Ramos (cell line): ENCODE measurements around the gene ITCH.

Experiments
- in situ Hi-C: fragments of 300-500 bp; cut with MboI; formaldehyde crosslinking; loops from one replicate; pipeline ENCODE4 v1.14.3; 2022; ENCODE audit warnings: low sequenced_read_pairs; ENCODE audit not compliant: unreplicated experiment

ITCH gene

DNA sequence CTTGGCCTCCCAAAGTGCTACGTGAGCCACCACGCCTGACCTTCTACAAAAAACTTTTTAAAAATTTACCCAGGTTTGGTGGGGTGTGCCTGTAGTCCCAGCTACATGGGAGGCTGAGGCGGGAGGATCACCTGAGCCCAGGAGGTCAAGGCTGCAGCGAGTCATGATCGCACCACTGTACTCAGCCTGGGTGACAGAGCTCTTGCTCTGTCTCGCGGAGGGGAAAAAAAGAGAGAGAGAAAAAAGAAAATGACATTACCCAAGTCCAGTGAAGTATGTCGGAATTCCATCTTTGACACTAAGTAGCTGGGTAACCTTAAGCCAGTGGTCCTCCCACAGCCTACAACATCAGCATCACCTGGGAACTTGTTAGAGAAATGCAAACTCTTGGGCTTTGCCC lies 176.7 kb downstream of the ITCH start:
- in situ Hi-C loops = loop anchor here (5.0 to 25.0 kb wide), 2 partner anchors 173 to 228 kb away; partner anchors contain the start of gene TP53INP2

DNA sequence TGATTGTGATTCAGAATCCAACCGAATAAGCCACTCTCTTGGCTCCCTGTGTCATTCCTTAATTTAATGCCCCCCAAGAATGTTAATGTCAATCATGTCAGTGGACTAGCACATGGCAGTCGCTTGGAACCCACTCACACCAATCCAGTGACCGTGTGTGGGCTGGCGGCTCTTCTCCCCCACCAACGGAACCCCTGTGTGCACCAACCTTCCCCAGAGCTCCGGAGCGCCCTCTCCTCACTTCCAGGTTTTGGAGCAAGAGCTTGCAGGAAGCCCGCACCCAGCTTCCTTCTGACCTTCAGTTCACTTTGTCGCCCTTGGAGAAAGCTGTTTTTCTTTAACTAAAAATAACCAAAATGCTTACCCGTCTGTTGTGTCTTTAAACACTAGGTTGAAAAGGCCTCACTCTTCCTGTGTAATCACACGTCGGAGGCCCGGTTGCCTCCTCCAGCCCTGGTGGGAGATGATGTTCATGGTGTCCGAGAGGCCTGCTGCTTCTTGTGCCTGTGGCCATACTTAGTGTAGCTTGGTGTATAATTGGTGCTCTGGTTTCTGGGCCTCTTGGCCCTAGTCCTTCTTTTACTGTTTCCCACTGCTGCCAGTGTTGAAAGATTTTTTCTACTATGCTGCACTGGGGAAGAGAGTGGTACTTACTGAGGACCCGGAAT lies 177.7 kb downstream of the ITCH start:
- in situ Hi-C loops = loop anchor here (25.0 kb wide), 1 partner anchor 172 kb away; the partner anchor contains the start of gene TP53INP2

GRCh38 chr20:34541264-34541901 lies 178.3 kb downstream of the ITCH start:
- in situ Hi-C loops = loop anchor here (25.0 kb wide), 1 partner anchor 171 kb away; the partner anchor contains the start of gene TP53INP2

- in situ Hi-C loops = loop anchor here (25.0 kb wide), 1 partner anchor 170 kb away; the partner anchor contains the start of gene TP53INP2
These were observed 178.8 kb downstream of the ITCH start for GRCh38 chr20:34541917-34542316.

DNA sequence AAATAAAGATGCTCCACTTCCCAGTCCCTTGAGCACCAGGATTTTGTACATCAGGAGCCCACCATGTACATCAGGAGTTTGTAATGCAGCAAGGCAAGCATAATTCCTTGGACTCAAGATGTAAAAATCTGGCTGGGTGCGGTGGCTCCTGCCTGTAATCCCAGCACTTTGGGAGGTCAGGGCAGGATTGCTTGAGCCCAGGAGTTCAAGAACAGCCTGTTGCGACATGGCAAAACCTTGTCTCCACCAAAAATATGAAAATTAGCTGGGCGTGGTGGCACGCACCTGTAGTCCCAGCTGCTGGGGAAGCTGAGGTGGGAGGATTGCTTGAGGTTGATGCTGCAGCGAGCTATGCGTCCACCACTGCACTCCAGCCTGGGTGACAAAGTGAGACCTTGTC lies 179.4 kb downstream of the ITCH start:
- in situ Hi-C loops = loop anchor here (25.0 kb wide), 1 partner anchor 170 kb away; the partner anchor contains the start of gene TP53INP2

- in situ Hi-C loops = loop anchor here (25.0 kb wide), 1 partner anchor 169 kb away; the partner anchor contains the start of gene TP53INP2
These were observed 180.5 kb downstream of the ITCH start for GRCh38 chr20:34543463-34544056.

DNA sequence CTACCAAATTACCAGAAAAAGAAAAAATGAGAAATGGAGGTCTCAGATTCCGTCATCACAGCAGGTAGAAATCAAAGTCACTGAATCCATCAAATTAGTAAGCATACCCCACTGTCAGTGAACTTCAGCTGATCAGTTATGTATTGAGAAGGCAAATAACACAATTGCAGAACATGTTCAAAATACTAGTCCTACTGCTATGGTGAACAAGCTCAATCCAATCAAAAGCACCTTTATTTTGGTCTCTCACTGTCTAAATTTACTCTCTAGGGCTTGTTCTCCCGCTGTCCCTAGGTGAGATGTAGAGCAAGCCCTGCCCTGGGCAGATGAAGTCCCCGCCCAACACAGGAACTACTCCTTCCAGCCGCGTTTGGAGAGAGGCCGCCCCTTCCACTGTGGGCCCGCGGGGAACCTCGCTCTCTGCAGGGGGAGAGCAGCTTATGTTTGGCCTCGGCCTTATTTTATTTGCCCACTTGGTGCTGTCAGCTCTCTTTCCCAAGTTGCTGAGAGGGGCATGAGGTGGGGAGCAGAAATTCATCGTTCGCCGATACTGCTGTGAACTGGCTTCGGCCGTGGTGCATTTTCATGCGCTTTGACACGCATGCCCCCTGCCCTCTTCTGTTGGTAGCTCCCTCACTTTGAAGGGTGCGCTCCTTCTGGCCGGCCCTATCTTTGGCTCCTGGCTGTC lies 181.2 kb downstream of the ITCH start:
- in situ Hi-C loops = loop anchor here (25.0 kb wide), 1 partner anchor 168 kb away; the partner anchor contains the start of gene TP53INP2

DNA sequence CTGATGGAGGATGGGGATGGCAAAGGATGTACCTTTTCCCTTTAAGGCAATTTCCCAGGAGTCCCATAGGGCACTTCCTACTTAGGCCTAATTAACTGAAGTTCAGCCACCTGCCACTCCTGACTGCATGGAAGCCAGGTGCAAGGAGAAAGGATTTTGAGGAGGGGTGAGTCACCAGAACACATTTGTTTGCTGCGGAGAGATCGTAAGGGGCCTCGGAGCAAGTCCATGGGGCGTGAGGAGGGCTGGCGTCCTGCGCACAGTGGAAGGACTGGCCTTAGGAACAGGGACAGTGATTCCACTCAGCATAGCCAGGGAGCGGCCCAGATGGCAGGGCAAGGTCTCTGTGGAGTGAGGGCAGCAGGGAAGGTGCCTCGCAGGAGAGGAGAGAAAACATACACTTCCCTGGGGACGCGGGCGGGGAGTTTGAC lies 183.7 kb downstream of the ITCH start:
- in situ Hi-C loops = loop anchor here (25.0 kb wide), 1 partner anchor 166 kb away; the partner anchor contains the start of gene TP53INP2

GRCh38 chr20:34547844-34548613 lies 185.0 kb downstream of the ITCH start:
- in situ Hi-C loops = loop anchor here (25.0 kb wide), 1 partner anchor 164 kb away; the partner anchor contains the start of gene TP53INP2

DNA sequence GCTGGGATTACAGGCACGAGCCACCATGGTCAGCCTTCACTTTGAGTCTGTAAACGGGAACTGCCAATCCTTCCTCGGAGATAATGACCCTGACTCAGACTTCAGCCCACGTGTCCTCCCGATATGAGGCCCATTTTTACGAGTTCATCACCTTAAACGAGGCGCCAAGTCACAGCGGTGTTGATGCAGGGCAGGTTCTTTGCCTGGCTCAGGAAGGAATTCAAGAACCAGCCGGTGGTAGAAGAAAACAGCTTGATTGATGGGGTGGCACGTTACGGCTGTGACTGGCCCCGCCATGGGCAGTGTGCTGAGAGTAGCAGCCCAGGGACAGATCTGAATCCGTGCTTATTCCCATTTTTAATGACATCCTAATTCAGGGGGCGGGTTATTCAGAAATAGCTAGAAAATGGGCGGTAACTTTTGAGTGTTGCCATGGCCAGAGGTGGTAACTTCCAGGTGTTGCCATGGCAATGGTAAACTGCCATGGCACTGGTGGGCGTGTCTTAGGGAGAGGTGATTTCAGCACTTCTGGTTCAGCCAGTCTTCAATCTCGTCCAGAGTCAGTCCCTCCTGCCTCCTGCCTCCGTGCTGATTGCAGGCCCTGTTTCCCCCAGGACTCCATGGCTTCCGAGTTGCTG lies 186.3 kb downstream of the ITCH start:
- in situ Hi-C loops = loop anchor here (25.0 kb wide), 1 partner anchor 163 kb away; the partner anchor contains the start of gene TP53INP2

- in situ Hi-C loops = loop anchor here (25.0 kb wide), 1 partner anchor 162 kb away; the partner anchor contains the start of gene TP53INP2
These were observed 186.8 kb downstream of the ITCH start for GRCh38 chr20:34549929-34550305.

DNA sequence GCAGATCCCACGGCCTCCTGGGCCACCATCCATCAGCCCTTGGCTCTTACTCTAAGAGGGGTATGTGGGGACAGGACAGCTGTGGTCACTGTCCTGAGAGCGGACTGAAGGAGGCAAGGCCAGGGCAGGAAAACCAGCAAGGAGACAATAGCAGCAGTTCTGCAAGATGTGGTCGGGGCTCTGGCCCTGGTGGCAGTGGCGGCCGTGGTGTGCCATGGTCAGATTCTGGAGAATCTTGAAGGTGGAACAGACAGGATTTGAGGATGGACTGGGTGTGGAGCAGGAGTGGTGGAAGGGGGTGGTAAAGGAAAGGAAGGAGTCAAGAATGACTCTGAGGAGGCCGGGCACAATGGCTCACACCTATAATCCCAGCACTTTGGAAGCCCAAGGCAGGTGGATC lies 189.5 kb downstream of the ITCH start:
- in situ Hi-C loops = no loop called here

DNA sequence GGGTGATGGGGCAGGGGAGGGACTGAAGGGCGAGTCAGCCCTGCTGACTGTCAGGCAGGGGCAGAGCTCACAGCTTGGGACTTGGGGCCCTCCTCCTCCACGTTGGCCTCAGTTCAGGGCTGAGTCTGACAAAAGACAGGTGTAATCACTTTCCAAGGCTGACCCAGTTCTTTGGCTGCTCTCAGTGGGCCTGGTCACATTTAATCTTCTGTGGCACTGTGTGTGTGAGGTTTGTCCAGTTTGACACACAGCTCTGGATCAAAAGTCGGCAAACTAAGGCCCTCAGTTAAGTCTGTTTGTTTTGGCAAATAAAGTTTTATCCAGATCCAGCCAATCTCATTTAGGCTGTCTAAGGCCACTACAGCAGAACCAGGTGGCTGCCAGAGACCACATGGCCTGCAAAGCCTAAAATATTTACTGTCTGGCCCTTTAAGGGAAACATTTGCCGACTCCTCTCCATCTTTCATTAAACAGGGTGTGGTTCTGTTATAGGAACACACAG lies 190.3 kb downstream of the ITCH start:
- in situ Hi-C loops = no loop called here

- in situ Hi-C loops = no loop called here
These were observed 194.9 kb downstream of the ITCH start for GRCh38 chr20:34557936-34558319.

DNA sequence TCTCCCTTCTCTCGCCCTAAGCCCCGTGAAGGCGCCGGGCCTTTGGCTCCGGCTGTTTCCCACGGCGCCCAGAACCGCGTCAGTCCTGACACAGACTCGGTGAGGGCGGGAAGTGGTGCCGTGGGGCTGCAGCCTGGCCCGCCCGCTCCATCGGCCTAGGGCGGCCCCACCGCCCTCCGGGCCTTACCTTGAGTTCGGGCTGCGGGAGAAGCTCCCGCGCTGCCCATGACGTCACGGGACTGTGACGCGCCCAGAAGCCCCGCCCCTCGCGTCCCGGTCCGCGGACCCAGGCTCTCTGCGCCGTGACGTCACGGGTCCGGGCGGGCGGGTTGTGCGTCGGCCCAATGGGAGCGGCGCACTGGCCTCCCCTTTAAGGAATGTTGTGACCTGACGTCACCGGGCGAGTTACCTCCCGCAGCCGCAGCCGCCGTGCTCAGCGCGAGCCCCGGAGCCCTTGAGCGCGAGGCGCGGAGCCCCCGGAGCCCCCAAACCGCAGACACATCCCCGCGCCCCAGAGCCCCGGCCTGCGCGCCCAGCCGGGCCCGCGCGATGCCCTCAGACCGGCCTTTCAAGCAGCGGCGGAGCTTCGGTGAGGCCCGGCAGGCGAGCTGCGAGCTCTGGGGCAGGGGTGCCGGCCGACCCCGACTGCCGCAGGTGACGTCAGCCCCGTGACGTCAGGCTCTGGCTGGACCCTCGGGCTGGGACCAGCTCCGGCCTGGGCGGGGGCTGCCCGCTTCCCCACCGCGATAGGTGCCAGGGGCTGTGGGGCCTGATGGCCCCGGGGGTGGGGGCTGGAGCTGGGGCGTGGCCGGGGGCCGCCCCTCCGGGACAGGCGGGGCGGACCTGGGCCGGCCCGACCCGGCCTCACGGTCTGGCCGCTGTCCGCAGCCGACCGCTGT lies 195.5 kb downstream of the ITCH start, which contains the start of gene MAP1LC3A:
Gene MAP1LC3A (plus strand): TSS at position 399 of the 899 bp plus-strand sequence. CDS start 151 bp downstream, at position 550.
- in situ Hi-C loops = no loop called here

DNA sequence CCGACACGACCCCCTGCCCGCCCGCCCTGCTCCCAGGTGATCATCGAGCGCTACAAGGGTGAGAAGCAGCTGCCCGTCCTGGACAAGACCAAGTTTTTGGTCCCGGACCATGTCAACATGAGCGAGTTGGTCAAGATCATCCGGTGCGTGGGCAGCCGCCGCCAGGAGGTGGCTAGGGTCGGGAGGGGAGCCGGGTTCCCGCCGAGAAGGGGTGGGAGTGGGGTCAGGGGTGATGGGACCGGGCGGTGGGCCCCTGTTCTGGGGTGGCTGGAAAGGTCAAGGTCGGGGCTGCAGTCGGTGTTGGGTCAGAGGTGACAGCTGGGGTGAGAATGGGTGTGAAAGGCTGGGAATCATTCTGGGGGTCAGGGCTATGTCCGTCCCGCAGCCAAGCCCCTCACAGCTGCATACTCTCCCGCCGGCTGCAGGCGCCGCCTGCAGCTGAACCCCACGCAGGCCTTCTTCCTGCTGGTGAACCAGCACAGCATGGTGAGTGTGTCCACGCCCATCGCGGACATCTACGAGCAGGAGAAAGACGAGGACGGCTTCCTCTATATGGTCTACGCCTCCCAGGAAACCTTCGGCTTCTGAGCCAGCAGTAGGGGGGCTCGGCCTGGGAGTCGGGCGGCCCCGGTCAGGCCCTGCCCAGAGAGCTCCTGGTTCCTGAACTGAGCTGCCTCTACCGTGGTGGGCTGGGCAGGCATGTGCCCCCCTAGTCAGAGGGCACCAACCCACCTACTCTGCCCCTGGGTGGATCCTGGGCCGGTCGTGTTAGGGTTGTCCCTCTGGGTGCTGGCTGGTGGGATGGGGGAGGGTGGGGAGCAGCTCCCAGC lies 196.5 kb downstream of the ITCH start:
- in situ Hi-C loops = no loop called here

GRCh38 chr20:34560141-34560523 lies 197.1 kb downstream of the ITCH start:
- in situ Hi-C loops = no loop called here
